ENCODE results near the gene XK. TPM values are rescaled to one million over a fixed set of nuclear protein-coding genes. Genes with fewer than 3 reads are reported as not detected.

The XK gene
- total and polyA plus RNA-seq, 9 of the 15 experiments (the other 6 are each of a cell fraction or from before 2014, with no cell fraction given) = 4.0 to 21.6 (median 11.6) TPM

GRCh38 chrX:37685381-37686359 lies at the start of gene XK (continued):
- no peak for TF ChIP-seq THAP7 (CRISPR knock-in tag; IDR thresholded peaks at IDR 0.05)
- no peak for TF ChIP-seq RFX5 (IDR thresholded peaks at IDR 0.05; ENCODE audit: low read depth, low read length)
- no peak for TF ChIP-seq HBP1 (CRISPR knock-in tag; IDR thresholded peaks at IDR 0.05)
- TF ChIP-seq ZNF280A (IDR thresholded peaks at IDR 0.05; ENCODE audit: low read depth, partially characterized antibody) = no peak
- no peak for TF ChIP-seq POU5F1 (IDR thresholded peaks at IDR 0.05; ENCODE audit: borderline replicate concordance, low read depth, low read length, partially characterized antibody)
- no peak for TF ChIP-seq SMC3 (conservative IDR thresholded peaks at IDR 0.05; ENCODE audit: insufficient read depth, low read depth, low read length)
- no peak for TF ChIP-seq ZMIZ1 (IDR thresholded peaks at IDR 0.05; ENCODE audit: low read depth in 2 of 2, low read length in 2 of 2)
- no peak for TF ChIP-seq ZNF584 (CRISPR knock-in tag; IDR thresholded peaks at IDR 0.05; ENCODE audit: low read depth)
- no peak for TF ChIP-seq ZNF766 (CRISPR knock-in tag; conservative IDR thresholded peaks at IDR 0.05)
- no peak for TF ChIP-seq ARID3B (CRISPR knock-in tag; IDR thresholded peaks at IDR 0.05; ENCODE audit: borderline replicate concordance)
- no peak for TF ChIP-seq ATF7 (IDR thresholded peaks at IDR 0.05)
- no peak for TF ChIP-seq GTF2E2 (tag; IDR thresholded peaks at IDR 0.05)
- no peak for TF ChIP-seq ZFPM2 (CRISPR knock-in tag; IDR thresholded peaks at IDR 0.05)
- peak; percentile 50 for TF ChIP-seq TFAP4 (CRISPR knock-in tag; IDR thresholded peaks at IDR 0.05; ENCODE audit: borderline replicate concordance)
- no peak for TF ChIP-seq SMAD3 (CRISPR knock-in tag; conservative IDR thresholded peaks at IDR 0.05)
- no peak for TF ChIP-seq SNIP1 (IDR thresholded peaks at IDR 0.05; ENCODE audit: low read depth)

Data from K562 (cell line).